Measurements from ENCODE around the gene TMEM127. TPM values are rescaled to one million over a fixed set of nuclear protein-coding genes. Genes with fewer than 3 reads are reported as not detected.
A peak's percentile ranks its signal among the peaks of the same experiment; 100 is the strongest.

TMEM127 gene
- total and polyA plus RNA-seq, 2 donors (not counting 1 experiment from before 2014, with no cell fraction given), result 21.5 to 48.0 TPM

GRCh38 chr2:96247896-96248295 lies 17.9 kb downstream of the TMEM127 start:
- Histone ChIP-seq H2AFZ (ENCODE audit: insufficient read depth, low read depth, low read length, poor library complexity, severe bottlenecking) (no peak overlapping the region), H4K20me1 (ENCODE audit: control insufficient read depth, insufficient read depth, low read length, poor library complexity, severe bottlenecking) (no peaks in the 10 kb centered on the region), H3K36me3 (replicated peaks in 1 of 2; ENCODE audit: control extremely low read depth in 1 of 2, control insufficient read depth in 1 of 2, extremely low read depth in 1 of 2, insufficient read depth in 2 of 2, low read length in 1 of 2) (peaks cover 0 to 30% of the 10 kb centered on the region in 2 experiments), H3K4me3 (ENCODE audit: control extremely low read depth in 1 of 5, extremely low read depth in 1 of 5, insufficient read depth in 1 of 5, low read depth in 2 of 5, low read length in 4 of 5) (no peak overlapping the region), H3K4me2 (replicated peaks; ENCODE audit: low read depth, low read length, poor library complexity, severe bottlenecking) (no peak overlapping the region), H3K79me2 (ENCODE audit: control insufficient read depth, insufficient read depth, low read length) (peaks cover 4% of the 10 kb centered on the region), H3K9me3 (ENCODE audit: control extremely low read depth in 1 of 3, control insufficient read depth in 2 of 3, insufficient read depth in 1 of 3, low read length in 2 of 3) (peaks cover 0 to 12% (median 3%) of the 10 kb centered on the region in 3 donors), H3K27ac (ENCODE audit: low read length in 2 of 2) (no peak overlapping the region), H3K27me3 (replicated peaks in 1 of 4; ENCODE audit: control extremely low read depth in 1 of 4, control insufficient read depth in 3 of 4, insufficient read depth in 4 of 4, low read length in 3 of 4) (no peaks in the 10 kb centered on the region), H3K4me1 (ENCODE audit: control insufficient read depth in 2 of 2, insufficient read depth in 2 of 2, low read length in 2 of 2) (peaks cover 14 to 28% of the 10 kb centered on the region in 2 donors), H3K9ac (ENCODE audit: low read length) (no peak overlapping the region)
- POLR2A ChIA-PET, result no interaction called here
- Mint-ChIP-seq H3K9me3 (ENCODE audit: insufficient read depth) (no peaks in the 10 kb centered on the region), H3K27ac (peak overlapping the region; percentile 50), H3K4me3 (no peak overlapping the region), H3K27me3 (no peaks in the 10 kb centered on the region), H3K4me1 (peaks cover 28% of the 10 kb centered on the region)
- DNase-seq (no peak), ATAC-seq (ENCODE audit: low read depth) (no peak)
- intact Hi-C loops (cut with micrococcal nuclease), result no loop called here
- no peak for TF ChIP-seq EZH2 (IDR thresholded peaks at IDR 0.05; ENCODE audit: borderline replicate concordance, insufficient read depth, low read depth, low read length, poor library complexity, severe bottlenecking)
- TF ChIP-seq, protein P1, sequence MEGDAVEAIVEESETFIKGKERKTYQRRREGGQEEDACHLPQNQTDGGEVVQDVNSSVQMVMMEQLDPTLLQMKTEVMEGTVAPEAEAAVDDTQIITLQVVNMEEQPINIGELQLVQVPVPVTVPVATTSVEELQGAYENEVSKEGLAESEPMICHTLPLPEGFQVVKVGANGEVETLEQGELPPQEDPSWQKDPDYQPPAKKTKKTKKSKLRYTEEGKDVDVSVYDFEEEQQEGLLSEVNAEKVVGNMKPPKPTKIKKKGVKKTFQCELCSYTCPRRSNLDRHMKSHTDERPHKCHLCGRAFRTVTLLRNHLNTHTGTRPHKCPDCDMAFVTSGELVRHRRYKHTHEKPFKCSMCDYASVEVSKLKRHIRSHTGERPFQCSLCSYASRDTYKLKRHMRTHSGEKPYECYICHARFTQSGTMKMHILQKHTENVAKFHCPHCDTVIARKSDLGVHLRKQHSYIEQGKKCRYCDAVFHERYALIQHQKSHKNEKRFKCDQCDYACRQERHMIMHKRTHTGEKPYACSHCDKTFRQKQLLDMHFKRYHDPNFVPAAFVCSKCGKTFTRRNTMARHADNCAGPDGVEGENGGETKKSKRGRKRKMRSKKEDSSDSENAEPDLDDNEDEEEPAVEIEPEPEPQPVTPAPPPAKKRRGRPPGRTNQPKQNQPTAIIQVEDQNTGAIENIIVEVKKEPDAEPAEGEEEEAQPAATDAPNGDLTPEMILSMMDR (IDR thresholded peaks at IDR 0.05), result no peak
- CTCF ChIA-PET, result interaction anchor here (2.2 kb wide), 1 partner anchor 14 kb away, joined by 8 read pairs; no protein-coding TSS in a partner anchor
- WGBS (ENCODE audit: insufficient coverage), result 75% methylated on average over 1 of the region's 5 CpGs

DNA sequence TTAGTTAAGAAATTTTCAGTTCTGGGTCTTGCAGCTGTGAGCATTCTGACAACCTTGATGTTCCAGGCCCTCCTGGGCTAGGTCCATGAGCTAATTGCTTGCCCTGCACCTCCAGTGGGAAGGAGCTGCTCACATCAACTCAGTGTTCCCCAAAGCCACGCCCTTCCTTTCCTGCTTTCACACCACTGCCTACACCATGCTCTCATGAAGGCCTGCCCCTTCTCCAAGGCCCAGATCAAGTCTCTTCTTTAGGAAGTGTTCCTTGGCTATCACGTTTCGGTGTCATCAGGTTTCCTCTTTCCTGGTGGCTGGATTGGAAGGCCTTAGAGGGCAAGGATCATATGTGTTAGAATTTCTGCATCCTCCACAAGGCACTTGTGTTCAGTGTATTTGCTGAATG lies 18.8 kb downstream of the TMEM127 start:
- Mint-ChIP-seq H3K4me1 (peaks cover 34% of the 10 kb centered on the region), H3K27ac (peak overlapping the region; percentile 28), H3K27me3 (no peaks in the 10 kb centered on the region), H3K9me3 (ENCODE audit: insufficient read depth) (no peaks in the 10 kb centered on the region), H3K4me3 (no peak overlapping the region)
- Histone ChIP-seq H4K20me1 (ENCODE audit: control insufficient read depth, insufficient read depth, low read length, poor library complexity, severe bottlenecking) (no peaks in the 10 kb centered on the region), H3K4me2 (replicated peaks; ENCODE audit: low read depth, low read length, poor library complexity, severe bottlenecking) (no peak overlapping the region), H3K9ac (ENCODE audit: low read length) (no peak overlapping the region), H3K27ac (ENCODE audit: low read length in 2 of 2) (no peak overlapping the region), H2AFZ (ENCODE audit: insufficient read depth, low read depth, low read length, poor library complexity, severe bottlenecking) (no peak overlapping the region), H3K4me3 (ENCODE audit: control extremely low read depth in 1 of 5, extremely low read depth in 1 of 5, insufficient read depth in 1 of 5, low read depth in 2 of 5, low read length in 4 of 5) (no peak overlapping the region), H3K79me2 (ENCODE audit: control insufficient read depth, insufficient read depth, low read length) (peaks cover 4% of the 10 kb centered on the region), H3K4me1 (ENCODE audit: control insufficient read depth in 2 of 2, insufficient read depth in 2 of 2, low read length in 2 of 2) (peaks cover 23 to 37% of the 10 kb centered on the region in 2 donors), H3K27me3 (replicated peaks in 1 of 4; ENCODE audit: control extremely low read depth in 1 of 4, control insufficient read depth in 3 of 4, insufficient read depth in 4 of 4, low read length in 3 of 4) (no peaks in the 10 kb centered on the region), H3K36me3 (replicated peaks in 1 of 2; ENCODE audit: control extremely low read depth in 1 of 2, control insufficient read depth in 1 of 2, extremely low read depth in 1 of 2, insufficient read depth in 2 of 2, low read length in 1 of 2) (peaks cover 0 to 21% of the 10 kb centered on the region in 2 experiments), H3K9me3 (ENCODE audit: control extremely low read depth in 1 of 3, control insufficient read depth in 2 of 3, insufficient read depth in 1 of 3, low read length in 2 of 3) (peaks cover 0 to 12% (median 3%) of the 10 kb centered on the region in 3 donors)
- POLR2A ChIA-PET, result no interaction called here
- TF ChIP-seq, protein P1 (IDR thresholded peaks at IDR 0.05), result no peak
- no peak for TF ChIP-seq EZH2 (IDR thresholded peaks at IDR 0.05; ENCODE audit: borderline replicate concordance, insufficient read depth, low read depth, low read length, poor library complexity, severe bottlenecking)
- no CpG with 5 or more reads among the region's 3 CpGs for WGBS (ENCODE audit: insufficient coverage)
- CTCF ChIA-PET, result interaction anchor here (0.7 to 2.2 kb wide), 3 partner anchors 8 to 73 kb away, joined by 3 to 8 read pairs (median 3); no protein-coding TSS in a partner anchor
- intact Hi-C loops (cut with micrococcal nuclease), result no loop called here
- ATAC-seq (ENCODE audit: low read depth) (no peak), DNase-seq (no peak)
